Activated naive CD8-positive, alpha-beta T cell treated with anti-CD3 and anti-CD28 coated beads, Interleukin-2, amount 10 ng/mL, durations not matched to agents 7 days and 5 days (primary cell): ENCODE results near the gene MED4. TPM values are rescaled to one million over a fixed set of nuclear protein-coding genes. Genes with fewer than 3 reads are reported as not detected.
A peak's percentile ranks its signal among the peaks of the same experiment; 100 is the strongest.

Source experiments
- ATAC-seq: fragments of 150-1000 bp; cut with Tn5 transposase; one replicate; pipeline ENCODE4 v1.10.0; 2021; ENCODE audit warnings: low read depth, moderate library complexity
- POLR2A ChIA-PET: fragments of 350-600 bp; sonication (Branson Sonifier 250); formaldehyde crosslinking; loops from one replicate; lab custom pipeline; 2021; ENCODE audit warnings: antibody characterized with exemption; lab: Charles Lee
- DNase-seq: peaks from one replicate; pipeline ENCODE4 v3.0.0; 2021
- H3K27ac Mint-ChIP-seq: one replicate; pipeline ENCODE4 v1.8.0; 2022; ENCODE audit warnings: mild to moderate bottlenecking, mixed read lengths
- H3K27me3 Mint-ChIP-seq: one replicate; pipeline ENCODE4 v1.8.0; 2022; ENCODE audit warnings: mild to moderate bottlenecking, moderate library complexity, mixed read lengths
- H3K36me3 Mint-ChIP-seq: one replicate; pipeline ENCODE4 v1.8.0; 2021; ENCODE audit warnings: mild to moderate bottlenecking, mixed read lengths
- H3K4me1 Mint-ChIP-seq: one replicate; pipeline ENCODE4 v1.8.0; 2021; ENCODE audit warnings: mixed read lengths
- H3K4me3 Mint-ChIP-seq: one replicate; pipeline ENCODE4 v1.8.0; 2022; ENCODE audit warnings: mild to moderate bottlenecking, moderate library complexity, mixed read lengths
- H3K9me3 Mint-ChIP-seq: one replicate; pipeline ENCODE4 v1.8.0; 2021; ENCODE audit warnings: mixed read lengths
- total RNA-seq, 2 experiments: library from RNA; stranded (reverse); gene quantifications; one replicate each; pipeline ENCODE4 v1.2.3, GENCODE V29; 2021

The MED4 gene
- total RNA-seq, 2 experiments from 2014 or later = 56.1 TPM

- ATAC-seq = peak; percentile 83
- H3K4me3 Mint-ChIP-seq = peak overlapping the region; percentile 55
- DNase-seq = no peak
- peak overlapping the region; percentile 78 for H3K27ac Mint-ChIP-seq
- H3K36me3 Mint-ChIP-seq = peaks cover 33% of the 10 kb centered on the region
- no peaks in the 10 kb centered on the region for H3K9me3 Mint-ChIP-seq
- POLR2A ChIA-PET = interaction anchor here (1.0 to 1.1 kb wide), 2 partner anchors 28 to 259 kb away, joined by 3 to 4 read pairs; partner anchors contain the start of gene RB1
- peaks cover 24% of the 10 kb centered on the region for H3K4me1 Mint-ChIP-seq
- H3K27me3 Mint-ChIP-seq = no peaks in the 10 kb centered on the region
Measured at GRCh38 chr13:48043789-48044503, 51.0 kb downstream of the MED4 start.

DNA sequence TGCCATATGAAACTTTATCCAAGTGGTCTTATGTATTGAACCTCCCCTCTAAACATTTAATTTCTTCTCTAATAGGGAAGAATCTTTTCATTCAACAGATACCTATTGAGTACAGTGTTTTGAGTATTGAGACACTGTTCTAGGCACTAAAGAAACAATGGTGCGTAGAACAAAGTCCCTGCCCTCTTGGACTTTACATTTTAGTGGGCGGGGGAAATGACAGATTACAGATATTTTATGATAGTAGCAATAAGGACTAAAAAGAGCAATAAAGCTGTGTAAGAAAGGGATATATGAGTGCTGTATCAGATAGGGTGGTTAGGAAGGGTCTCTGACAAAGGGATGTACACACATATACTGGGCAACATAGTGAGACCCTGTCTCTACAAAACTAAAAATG, 52.0 kb downstream of the MED4 start:
- Mint-ChIP-seq H3K27me3 (no peaks in the 10 kb centered on the region), H3K36me3 (peaks cover 30% of the 10 kb centered on the region), H3K4me3 (no peak overlapping the region), H3K9me3 (no peaks in the 10 kb centered on the region), H3K4me1 (peaks cover 30% of the 10 kb centered on the region), H3K27ac (peak overlapping the region; percentile 50)
- POLR2A ChIA-PET = no interaction called here
- ATAC-seq (no peak), DNase-seq (no peak)

GRCh38 chr13:48040896-48041295, 54.0 kb downstream of the MED4 start:
- POLR2A ChIA-PET = no interaction called here
- Mint-ChIP-seq H3K27ac (no peak overlapping the region), H3K4me3 (no peak overlapping the region), H3K4me1 (peaks cover 38% of the 10 kb centered on the region), H3K9me3 (no peaks in the 10 kb centered on the region), H3K36me3 (peaks cover 24% of the 10 kb centered on the region), H3K27me3 (no peaks in the 10 kb centered on the region)
- DNase-seq (no peak), ATAC-seq (no peak)

DNA sequence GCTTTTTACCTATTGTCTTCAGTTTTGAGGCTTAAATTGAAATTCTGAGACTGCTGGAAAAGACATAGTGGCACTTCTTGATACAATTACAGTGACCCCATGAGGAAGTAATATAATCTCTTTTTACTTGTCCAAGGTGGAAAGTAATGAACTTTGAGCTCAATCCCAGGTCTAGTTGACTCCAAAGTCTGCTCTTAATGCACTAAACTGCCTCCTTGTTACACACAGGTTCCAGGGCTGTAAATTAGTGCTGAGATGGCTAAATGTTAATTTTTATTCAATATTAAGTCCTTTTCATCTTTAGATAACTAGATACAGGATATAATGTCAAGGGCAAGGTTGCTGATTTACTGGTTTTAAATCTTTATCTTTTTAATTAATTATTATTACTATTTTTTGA, 54.9 kb downstream of the MED4 start:
- Mint-ChIP-seq H3K9me3 (no peaks in the 10 kb centered on the region), H3K4me1 (peaks cover 36% of the 10 kb centered on the region), H3K36me3 (peaks cover 25% of the 10 kb centered on the region), H3K4me3 (no peak overlapping the region), H3K27ac (peak overlapping the region; percentile 15), H3K27me3 (no peaks in the 10 kb centered on the region)
- DNase-seq (no peak), ATAC-seq (no peak)
- POLR2A ChIA-PET = no interaction called here

DNA sequence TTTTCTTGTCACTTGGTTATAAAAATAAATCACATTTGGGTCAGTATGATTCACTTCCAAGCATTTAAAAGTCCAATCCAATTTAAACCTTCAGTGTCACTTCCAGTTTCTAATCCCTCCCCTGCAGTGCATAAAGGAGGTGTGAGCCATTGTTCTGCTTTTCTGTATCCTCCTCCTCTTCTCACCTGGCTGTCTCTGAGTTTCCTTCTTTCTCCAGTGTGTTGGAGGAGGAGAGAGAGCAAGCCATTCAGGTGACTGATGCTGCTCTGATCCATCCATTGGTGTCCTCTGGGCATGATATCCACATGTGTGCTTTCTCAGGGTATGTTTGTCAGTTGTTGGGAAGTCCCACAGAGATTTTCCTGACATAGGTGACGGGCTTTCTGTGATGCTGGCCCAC, 56.1 kb downstream of the MED4 start:
- Mint-ChIP-seq H3K4me3 (peak overlapping the region; percentile 92), H3K27ac (peak overlapping the region; percentile 93), H3K36me3 (peaks cover 35% of the 10 kb centered on the region), H3K4me1 (peaks cover 33% of the 10 kb centered on the region), H3K27me3 (no peaks in the 10 kb centered on the region), H3K9me3 (no peaks in the 10 kb centered on the region)
- DNase-seq (no peak), ATAC-seq (no peak)
- POLR2A ChIA-PET = interaction anchor here (1.2 to 2.7 kb wide), 3 partner anchors 9 to 264 kb away, joined by 4 to 16 read pairs (median 4); partner anchors contain the start of gene MED4

DNA sequence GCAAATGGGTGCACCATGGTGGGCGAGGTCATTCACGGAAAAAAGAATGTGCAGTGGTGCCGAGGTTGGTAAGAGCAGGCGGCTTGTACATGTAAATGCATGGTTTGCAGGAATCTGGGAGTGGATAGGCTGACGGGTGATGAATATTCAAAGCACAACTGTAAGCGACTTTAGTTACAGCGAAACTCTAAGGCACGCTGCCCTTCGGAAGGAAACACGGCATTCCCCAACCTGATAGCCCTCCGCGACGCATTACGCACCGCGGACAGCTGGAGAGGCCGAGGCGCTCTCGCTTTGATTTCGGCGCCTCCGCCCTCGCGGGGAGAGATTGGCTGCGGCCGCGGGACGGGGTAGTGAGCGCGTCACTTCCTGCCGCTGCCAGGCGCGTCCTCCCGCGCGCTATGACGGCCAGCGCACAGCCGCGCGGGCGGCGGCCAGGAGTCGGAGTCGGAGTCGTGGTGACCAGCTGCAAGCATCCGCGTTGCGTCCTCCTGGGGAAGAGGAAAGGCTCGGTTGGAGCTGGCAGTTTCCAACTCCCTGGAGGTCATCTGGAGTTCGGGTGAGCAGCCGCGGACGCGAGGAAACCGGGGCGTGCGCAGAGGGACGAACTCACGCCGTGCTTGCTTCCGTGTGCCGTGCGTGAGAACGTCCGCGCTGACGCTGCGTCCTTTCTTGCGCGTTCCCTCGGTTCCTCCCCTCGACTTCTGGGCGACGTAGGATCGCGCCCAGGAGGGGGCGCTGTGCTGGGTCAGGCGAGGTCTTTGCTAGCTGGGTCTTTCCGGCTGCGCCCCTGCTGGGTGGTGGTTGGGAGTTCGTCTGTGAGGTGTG, 57.3 kb downstream of the MED4 start, which contains the start of gene NUDT15:
Gene NUDT15, plus strand, starts transcription at position 381 of the 828 bp plus-strand sequence. Its CDS starts 21 bp downstream, at position 402.
- DNase-seq = peak; percentile 97
- peak within 1 kb of the TSS; percentile 92 for H3K4me3 Mint-ChIP-seq
- no peaks in the 10 kb centered on the region for H3K27me3 Mint-ChIP-seq
- H3K4me1 Mint-ChIP-seq = peaks cover 24% of the 10 kb centered on the region
- peak; percentile 91 for ATAC-seq
- POLR2A ChIA-PET = interaction anchor here (0.5 to 2.7 kb wide), 17 partner anchors 9 to 1370 kb away, joined by 3 to 16 read pairs (median 3); partner anchors contain the start of genes CYSLTR2, MED4, RB1 and SUCLA2
- H3K27ac Mint-ChIP-seq = peak within 1 kb of the TSS; percentile 93
- H3K36me3 Mint-ChIP-seq = peaks cover 33% of the 10 kb centered on the region
- peaks cover 2% of the 10 kb centered on the region for H3K9me3 Mint-ChIP-seq

- peaks cover 10% of the 10 kb centered on the region for H3K9me3 Mint-ChIP-seq
- POLR2A ChIA-PET = no interaction called here
- no peak overlapping the region for H3K4me3 Mint-ChIP-seq
- peaks cover 50% of the 10 kb centered on the region for H3K36me3 Mint-ChIP-seq
- no peaks in the 10 kb centered on the region for H3K27me3 Mint-ChIP-seq
- no peak for ATAC-seq
- DNase-seq = no peak
- H3K4me1 Mint-ChIP-seq = peaks cover 3% of the 10 kb centered on the region
- H3K27ac Mint-ChIP-seq = no peak overlapping the region
Measured at GRCh38 chr13:48029859-48030258, 65.0 kb downstream of the MED4 start.

- H3K4me3 Mint-ChIP-seq = no peak overlapping the region
- ATAC-seq = no peak
- POLR2A ChIA-PET = interaction anchor here (1.4 kb wide), 1 partner anchor 10 kb away, joined by 3 read pairs; the partner anchor contains the start of gene NUDT15
- no peak for DNase-seq
- no peaks in the 10 kb centered on the region for H3K27me3 Mint-ChIP-seq
- peaks cover 43% of the 10 kb centered on the region for H3K36me3 Mint-ChIP-seq
- no peak overlapping the region for H3K27ac Mint-ChIP-seq
- H3K9me3 Mint-ChIP-seq = peaks cover 9% of the 10 kb centered on the region
- no peaks in the 10 kb centered on the region for H3K4me1 Mint-ChIP-seq
Measured at GRCh38 chr13:48028066-48028465, 66.8 kb downstream of the MED4 start.

Other genes starting within 250 kb of the MED4 start
- gene SUCLA2, start 93.8 kb downstream of the MED4 start, total RNA-seq = 10 to 100 TPM; 31.3 to 33.6 TPM
- gene NUDT15, start 57.4 kb downstream of the MED4 start, total RNA-seq = 10 to 100 TPM; 10.7 TPM
- gene ITM2B, start 138.1 kb upstream of the MED4 start, total RNA-seq = 100 to 1,000 TPM; 385 to 429 TPM
- gene RB1, start 208.6 kb upstream of the MED4 start, total RNA-seq = 10 to 100 TPM; 40.6 to 42.4 TPM